A172 (cell line): Measurements from ENCODE around the gene STK16. TPM values are rescaled to one million over a fixed set of nuclear protein-coding genes. Genes with fewer than 3 reads are reported as not detected.
A peak's percentile ranks its signal among the peaks of the same experiment; 100 is the strongest.

Experiments used
- DNase-seq: peaks from one replicate; pipeline ENCODE4 v3.0.0-alpha.2; 2015; ENCODE audit warnings: low spot score
- total RNA-seq: library from RNA; depleted of rRNA; stranded (reverse); fragments of >200 nt; shearing (Covaris generic); gene quantifications from 2 replicates; pipeline ENCODE4 v1.2.3, GENCODE V29; 2014

STK16 gene
- total RNA-seq, 1 experiment from 2014 or later, result 16.3 TPM

DNA sequence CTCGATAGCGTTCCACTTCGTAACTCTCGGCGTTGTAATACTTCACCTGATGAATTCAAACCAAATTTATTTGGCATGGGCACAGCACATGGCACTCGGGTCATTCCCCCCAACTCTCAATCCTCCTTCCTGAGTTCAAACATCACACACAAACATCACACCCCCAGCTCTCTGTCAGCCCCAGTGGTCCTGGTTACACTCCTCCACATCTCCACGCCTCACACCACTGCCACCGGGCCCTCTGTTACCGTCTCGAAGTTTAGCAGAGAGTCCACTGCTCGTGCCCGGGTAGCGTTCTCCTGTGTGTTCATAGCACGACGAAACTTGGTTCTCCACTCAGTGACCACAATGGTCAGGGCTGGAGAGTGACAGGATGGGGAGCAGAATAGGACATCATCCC lies 31.1 kb upstream of the STK16 start:
- no peak for DNase-seq

DNA sequence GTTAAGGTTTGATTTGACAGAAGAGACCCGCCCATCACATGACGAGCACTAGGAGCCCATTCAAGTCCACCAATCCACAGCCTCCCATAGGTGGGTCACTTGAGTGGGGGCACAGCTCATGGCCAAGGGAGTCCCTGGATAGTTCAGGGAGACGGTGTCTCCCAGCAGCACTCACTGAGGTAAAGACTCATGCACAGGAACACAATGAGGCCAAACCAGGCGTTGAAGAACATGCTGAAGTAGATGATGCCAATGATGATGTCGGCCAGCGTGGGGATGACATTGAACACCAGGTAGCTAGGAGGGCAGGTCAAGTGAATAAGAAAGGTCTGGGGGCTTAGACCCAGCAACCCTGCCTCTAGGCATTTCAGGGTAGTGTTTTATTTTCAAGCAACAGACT lies 30.5 kb upstream of the STK16 start:
- DNase-seq, result no peak

DNA sequence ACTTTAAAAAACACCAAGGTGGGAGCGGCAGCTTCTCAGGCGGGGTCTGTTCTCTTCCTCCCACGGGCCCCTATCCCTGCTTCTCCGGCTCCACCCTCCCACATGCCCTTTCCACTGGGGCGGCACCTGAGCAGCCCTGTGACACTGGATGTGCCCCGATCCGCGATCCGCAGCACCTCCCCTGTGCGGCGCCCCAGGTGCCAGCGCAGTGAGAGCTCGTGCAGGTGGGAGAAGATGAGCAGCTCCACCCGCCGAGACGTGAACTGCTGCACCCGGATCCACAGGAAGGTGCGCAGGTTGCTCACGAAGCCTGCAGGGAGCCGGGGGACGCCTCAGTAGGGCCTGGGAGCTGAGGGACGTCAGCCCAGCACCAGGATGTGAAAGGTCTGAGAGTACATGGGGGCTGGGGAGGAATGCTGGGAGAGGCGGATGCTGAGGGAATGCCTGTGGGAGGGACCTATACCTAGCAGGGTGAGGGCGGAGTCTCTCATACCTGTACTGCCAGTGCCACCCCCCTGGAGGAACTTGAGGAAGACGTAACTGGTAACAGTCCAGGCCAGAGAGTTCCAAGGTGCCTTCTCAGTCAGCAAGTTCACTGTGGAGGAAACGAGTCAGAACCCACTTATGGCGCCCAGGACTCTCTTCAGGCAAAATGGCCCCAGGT lies 29.3 kb upstream of the STK16 start:
- no peak for DNase-seq

DNA sequence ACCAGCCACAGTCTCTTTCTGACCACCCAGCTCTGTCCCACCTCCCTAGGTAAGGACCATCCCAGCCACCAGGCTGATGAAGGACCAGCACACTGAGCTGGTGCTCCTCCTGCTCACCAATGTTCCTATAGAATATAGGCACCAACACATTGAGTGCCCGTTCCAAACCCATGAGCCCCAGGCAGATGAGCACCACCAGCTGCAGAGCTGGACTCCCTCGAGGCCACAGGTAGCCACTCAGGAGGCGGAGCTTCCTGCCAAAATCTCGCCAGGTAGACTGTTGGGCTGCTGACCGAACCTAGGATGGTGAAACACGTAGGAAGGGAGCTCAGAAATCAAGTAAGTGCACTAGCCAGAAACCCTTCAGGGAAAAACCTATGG lies 28.8 kb upstream of the STK16 start:
- DNase-seq, result no peak

DNA sequence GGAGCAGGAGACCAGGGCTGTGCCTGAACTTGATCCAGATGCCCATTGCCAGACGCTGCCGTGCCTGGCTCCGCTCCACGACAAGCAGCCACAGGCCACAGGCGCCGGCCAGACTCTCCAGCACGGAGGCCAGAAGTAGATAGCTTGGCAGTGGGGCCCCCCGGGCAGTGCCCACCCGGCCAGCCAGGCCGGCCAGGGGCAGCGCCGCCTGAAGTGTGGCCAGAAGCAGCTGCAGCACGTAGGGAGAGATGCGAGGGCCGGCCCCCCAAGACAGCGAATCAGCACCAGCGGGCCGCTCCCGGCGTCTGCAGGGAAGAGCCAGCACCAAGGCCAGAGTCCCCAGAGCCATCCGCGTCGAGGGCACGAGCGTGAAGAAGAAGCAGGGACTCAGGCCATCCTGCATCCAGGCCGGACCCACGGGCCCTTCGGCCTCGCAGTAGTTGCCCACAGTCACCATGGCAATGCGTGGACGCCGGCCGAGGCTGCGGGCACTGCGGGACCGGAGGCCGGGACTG lies 27.0 kb upstream of the STK16 start:
- DNase-seq, result peak; percentile 64

DNA sequence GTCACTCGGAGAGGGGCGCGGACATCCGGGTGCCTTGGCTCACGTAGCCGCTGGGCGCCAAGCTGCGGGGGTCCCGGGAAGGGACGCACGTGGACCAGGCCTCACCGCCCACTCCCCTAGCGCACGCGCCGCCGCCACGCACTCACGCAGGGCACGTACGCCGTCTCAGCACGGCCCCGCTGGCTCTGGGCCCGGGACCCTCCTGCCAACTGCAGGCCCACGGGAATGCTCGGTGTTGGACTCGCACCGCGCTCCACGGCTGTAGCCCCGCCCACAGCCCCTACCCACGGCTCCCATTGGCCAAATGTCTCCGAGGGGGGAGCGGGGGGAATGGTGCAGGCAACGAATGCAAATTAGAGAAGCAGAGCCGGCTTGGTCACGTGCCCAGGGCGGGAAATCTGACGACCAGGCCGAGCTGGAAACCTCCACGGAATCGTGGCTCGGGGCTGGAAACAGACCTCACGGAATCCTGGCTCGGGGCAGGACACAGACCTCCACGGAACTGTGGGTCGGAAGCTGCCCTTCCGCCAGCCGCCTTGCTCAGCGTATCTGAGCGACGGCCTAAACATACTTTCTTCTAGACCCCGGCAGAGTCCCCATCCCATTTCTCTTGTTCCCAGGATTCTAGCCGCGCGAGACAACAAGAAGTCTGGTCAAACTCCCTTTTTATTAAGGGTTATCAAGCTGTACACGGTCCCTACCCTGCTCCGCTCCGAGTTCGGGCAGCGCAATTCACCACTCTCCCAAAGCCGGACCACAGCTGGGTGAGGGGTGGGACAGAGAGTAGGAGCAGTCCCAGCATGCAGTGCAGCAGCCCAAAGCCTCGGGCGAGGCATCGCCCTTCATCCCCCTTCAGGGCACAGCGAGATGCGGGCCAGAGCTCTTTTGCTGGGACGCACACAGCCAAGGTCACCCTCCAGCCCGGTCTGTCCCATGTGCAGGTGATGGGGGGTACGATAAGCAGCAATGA lies 26.3 kb upstream of the STK16 start, which contains the start of gene ABCB6:
Gene ABCB6, minus strand, starts transcription at position 227 of the 970 bp plus-strand sequence. CDS start 285 bp downstream, outside the sequence.
- DNase-seq, result peak; percentile 84

DNA sequence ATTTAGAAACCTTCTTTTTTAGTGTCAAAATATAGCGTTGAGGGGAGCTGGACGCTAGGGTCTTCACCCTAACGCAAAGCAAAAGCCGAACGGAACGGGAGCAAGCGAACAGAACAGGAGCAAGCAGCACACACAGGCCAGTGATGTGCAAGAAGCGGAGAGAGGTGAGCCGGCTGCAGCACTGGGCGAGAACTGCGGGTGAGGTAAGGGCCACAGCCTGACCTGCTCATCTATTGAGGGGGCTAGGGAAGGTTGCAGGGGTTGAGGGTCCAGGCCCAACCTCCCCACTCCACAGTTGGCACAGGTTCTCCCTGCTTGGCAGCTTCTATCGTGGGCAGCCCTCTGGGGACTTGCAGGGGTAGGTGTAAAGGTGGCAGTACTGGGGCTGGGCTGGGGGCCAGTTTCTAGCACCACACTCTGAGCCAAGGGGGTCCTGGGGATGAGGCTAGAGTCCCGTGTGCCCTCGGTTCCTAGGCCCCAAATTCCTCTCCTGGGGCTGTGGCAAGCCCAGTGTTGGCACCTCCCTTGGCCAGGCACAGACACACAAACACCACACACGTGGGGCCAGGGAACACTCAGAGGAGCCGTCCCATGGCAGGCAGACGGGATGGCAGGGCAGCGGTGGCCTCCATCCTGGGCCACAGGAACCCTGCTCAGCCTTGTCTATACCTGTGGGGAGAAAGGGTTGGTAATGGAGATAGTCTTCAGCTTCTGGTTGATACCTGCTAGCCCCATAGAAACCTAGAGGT lies 25.3 kb upstream of the STK16 start:
- no peak for DNase-seq

DNA sequence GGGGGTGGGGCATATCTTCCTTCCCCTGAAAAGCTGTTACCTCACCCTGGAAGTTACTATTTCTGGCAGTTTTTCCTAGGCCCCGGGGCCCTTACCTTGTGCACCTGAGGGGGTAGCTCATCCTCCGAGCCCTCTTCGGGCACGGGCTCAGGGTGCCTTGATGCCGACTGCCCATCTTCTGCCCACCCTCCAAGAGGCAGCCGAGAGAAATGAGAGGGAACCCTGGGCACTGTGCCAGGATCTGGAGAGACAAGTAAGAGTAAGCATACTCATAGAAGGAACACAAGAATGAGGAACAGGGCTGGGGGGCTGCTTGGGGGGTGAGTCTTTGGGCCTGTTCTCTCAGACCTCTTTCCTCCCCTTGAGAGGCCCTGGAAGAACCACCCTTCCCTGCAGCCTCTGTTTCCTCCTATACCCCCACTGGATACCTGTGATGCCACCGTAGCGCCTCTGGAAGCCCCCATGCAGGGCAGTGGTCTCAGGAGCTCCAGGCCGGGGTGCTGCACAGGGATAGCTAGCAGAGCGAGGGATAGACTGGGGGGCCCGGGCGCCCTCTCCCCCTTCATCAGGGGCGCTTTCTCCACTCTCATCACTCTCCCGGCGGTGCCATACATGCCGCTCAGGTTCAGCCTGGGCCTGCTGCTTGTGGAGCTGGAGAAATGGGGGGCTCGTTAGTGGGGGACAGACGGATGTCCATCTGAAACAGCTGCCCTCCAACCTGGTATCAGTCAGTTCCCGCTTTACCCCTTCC lies 24.5 kb upstream of the STK16 start:
- DNase-seq, result no peak

DNA sequence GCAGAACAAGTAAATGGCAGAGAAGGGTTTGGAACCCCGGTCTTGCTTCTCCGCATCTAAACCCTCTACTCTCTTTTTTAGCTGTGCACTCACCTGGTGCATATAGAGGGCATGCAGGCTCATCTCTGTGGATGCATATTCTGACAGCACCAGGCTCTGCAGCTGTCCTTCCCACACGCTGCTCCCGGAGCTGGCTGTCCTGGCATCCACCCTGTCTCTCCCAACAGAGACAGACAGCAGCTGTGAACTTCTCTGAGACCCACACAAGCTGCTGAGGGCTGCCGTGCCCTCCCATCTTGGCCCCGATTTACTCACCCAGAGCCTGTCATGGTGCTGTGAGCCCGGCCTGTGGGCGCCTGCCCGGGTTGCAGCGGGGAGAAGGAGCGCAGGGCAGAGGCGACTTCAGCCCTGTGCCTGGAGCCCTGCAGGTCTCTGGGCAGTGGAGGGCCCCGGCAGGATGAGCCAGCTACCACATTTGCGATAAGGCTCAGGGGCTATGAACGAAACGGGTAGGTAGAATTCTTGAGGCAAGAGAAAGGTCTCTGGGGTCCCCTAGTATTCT lies 23.2 kb upstream of the STK16 start:
- no peak for DNase-seq

DNA sequence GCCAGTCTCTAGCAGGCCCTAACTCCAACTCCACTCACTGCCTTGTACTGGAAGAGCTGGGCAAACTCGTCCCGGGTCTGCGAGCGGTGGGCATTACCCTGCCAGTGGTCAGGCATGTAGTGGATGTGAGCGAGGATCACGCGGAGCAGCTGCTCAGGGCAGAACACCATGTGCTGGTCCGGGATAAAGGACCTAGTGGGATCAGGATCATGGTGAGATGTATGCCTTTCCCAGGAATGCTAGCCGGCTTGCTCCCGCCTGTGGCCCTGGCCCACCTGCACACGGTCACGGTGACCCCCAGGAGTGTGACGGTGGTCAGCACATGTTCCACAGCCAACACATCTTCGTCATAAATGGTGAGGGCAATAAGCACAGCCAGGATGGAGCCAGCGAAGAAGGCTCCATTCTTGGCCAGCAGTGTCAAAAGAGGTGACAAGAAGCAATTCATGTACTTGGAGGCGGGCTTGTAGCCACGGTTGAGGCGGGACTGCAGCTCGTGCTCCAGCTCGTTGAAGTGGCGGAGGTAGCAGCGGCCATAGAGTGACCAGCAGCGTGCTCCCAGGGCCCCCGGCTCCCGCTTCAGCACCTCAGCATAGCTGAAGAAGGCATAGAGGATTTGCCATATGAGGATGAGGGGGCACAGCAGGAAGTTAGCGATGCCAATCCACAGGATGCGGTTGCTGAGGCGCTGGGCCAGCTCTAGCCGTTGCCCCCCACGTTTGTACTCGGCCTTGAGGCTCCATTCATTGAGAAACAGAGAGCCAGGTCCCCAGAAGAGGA lies 21.3 kb upstream of the STK16 start:
- no peak for DNase-seq

DNA sequence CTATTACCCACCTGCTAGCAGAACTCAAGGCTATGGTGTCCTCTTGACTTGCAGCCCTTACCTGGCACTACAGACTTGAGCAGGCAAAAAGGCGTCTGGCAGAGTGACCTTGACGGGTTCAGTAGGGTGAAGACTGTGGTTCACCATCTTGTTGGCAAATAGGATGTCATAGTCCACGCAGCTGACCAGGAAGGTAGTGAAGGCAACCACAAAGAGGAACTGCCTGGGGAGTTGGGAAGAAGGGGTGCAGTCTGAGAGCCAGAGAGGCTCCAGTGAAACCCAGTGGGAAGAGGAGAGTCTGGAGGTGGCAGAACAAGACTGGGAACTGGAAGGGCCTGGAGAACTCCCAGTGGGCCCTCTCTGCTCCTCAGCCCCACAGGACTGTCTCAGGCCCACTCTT lies 19.9 kb upstream of the STK16 start:
- DNase-seq, result no peak

DNA sequence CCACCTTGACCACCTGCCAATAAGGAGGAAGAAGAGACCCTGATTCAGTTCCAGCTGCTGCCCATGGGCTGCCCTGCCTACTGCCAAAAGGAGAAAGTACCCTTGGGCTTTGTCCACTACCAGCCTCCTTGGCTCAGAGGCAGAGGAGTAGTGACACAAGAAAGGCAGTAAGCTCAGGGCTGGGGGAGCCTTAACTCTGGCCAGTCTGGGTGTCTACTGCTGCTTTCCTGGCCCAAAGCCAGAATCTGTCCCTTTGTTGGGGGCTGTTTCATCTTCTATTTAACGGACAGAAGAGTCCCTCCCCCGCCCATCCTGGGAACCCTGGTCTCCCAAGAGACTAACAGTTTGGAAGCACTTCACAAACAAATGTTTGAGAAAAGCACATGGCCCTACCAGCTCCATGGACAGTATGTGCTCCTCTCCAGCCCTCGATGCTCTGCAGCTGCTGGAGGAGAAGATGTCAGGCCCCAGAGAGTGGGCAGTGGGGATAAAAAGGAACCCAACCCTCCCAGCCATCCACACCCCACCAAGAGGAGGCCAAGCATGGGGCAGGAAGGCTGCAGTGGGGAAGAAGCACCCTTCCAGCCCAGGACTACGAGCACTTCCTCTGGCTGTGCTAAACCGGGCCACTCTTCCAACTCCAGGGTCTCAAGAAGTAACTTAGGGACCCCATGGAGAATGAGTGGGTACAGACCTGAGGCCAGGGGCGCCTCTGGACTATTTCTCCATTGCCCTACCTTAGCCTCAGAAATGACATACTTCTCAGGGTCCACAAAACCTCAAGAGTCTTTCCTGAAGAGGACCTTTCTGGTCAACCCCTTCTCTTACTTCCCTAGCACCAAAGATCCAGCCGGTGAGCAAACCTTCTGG lies 17.0 kb upstream of the STK16 start:
- no peak for DNase-seq

DNA sequence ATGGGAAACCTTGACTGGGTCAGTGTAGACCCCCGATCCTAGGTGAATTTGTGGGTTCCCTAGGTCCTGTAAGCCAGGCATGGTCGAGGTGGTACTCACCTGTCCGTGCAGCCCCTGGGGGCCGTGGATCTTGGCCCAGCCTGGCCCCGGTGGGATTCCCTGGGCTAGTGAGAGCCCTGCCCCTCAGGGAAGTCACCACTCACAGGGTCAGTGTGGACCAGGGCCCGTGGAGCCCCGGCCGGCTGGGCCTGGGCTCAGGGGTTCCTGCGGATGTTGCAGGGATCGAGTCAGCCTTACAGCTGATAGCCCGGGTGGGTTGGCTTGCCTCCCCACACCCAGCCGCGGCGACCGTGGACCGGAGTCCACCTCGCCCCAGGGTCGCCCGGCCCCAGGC lies 16.4 kb upstream of the STK16 start:
- DNase-seq, result no peak

DNA sequence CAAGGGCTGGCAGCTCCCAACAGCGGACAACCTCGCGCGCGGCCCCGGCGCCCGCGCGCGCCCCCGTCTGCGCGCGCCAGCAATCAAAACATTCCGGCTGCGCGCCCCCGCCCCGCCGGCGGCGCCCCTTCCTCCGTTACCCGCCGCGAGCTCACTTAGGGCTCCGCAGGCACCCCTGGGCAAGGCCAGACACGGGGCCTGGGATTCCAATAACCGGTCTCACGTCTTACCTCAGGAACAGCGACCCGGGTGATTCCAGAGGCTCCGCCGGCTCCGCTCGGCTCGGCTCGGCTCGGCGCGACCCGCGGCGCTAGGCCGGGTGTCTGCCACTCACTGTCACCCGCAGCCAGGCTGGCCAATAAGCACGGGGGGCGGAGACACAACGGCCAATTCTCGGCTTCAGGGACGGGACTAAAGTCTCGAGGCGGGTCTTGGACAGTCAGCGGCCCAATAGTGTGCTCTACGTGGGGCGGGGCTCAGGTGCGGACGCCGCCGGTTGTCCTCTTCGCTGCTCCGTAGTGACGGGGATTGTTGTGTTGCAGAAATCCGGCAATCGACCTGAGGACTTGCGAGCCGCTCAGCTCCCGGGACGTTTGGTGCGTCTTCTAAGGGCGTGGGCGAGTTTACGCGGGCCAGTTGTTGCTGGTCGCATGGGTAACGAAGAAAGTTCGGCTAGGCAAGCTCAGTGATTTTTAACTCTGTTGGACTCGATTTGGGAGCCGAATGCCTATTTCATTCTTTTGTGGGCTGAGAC lies 15.8 kb upstream of the STK16 start, which contains the start of the genes ANKZF1 and ATG9A:
Gene ANKZF1, plus strand, starts transcription at position 502 of the 754 bp plus-strand sequence. CDS start 452 bp downstream, outside the sequence.
Gene ATG9A, minus strand, starts transcription at position 332 of the 754 bp plus-strand sequence. CDS start 1,612 bp downstream, outside the sequence.
- DNase-seq, result peak; percentile 98

DNA sequence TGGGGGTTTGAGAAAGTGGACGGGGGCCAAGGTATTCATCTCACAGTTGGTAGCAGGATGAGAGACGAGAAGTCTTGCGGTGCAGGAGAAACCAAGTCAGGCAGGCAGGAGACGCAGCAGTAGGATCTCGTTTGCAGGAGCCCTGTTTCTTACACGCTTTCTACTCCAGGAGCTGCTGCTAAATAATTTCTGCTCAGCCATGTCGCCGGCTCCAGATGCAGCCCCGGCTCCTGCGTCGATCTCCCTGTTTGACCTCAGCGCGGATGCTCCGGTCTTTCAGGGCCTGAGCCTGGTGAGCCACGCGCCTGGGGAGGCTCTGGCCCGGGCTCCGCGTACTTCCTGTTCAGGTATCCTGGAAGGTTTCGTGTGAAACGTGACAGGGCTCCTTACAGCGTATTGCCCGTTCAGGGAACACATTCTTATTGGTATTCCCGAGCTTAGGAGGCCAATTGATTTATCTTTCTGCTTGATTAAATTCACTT lies 15.2 kb upstream of the STK16 start:
- peak; percentile 40 for DNase-seq

DNA sequence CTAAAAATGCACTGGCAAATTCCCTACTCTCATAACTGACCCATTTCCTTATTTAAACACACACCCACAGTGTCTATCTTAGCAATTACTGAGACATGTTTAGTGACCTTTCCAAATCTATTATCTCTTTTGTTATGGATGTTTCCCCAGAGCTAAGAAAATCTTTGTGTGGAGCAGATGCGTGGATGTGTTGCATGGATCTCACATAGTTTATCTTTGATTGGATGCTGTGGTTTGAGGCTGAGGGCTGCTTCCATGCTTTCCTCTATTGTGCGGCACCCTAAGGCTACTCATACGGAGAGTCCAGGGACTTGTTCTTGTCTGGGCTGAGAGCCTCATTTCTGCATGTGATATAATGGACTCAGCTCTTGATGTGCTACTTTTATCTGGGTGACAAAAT lies 10.9 kb upstream of the STK16 start:
- no peak for DNase-seq

DNA sequence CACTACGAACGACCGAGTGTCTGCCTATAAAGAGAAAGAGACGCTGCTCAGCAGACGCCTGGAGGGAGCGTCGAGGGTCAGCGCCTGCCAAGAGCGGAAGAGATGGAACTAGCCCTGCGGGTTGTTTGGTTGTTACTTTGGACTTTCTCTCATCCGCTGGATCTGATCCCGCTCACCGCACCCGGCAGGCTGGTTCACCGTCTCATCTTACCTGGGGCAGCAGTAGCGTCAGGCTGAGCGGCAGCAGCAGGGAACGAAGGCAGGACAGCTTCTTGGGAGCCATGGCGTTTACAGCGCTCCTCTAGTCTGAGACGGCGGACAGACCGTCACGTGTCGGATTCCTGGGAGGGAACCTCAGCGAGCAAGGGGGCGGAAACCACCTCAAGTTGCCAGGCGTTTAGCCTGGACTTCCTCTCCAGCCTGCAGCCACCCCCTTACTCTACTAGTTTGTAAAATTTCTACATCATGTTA lies 2.0 kb upstream of the STK16 start:
- no peak for DNase-seq

DNA sequence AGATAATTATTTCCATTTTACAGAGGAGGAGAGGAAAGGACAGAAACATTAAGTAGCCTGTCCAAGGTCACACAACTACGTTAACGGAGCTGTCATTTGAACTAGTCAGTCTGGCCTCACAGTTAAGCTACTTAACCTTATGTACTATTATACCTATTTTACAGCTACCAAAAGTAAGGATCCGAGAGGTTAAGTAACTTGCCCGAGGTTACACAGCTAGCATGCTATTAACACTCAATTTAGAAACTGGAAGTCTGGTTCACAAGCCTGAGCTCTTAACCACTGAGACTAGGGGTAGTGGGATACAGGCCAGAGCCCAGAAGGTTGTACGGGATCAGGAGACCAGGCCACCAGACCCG lies 511 bp upstream of the STK16 start:
- no peak for DNase-seq
